ENCODE results near the gene ZFYVE1. TPM values are rescaled to one million over a fixed set of nuclear protein-coding genes. Genes with fewer than 3 reads are reported as not detected.

ZFYVE1 gene, protein sequence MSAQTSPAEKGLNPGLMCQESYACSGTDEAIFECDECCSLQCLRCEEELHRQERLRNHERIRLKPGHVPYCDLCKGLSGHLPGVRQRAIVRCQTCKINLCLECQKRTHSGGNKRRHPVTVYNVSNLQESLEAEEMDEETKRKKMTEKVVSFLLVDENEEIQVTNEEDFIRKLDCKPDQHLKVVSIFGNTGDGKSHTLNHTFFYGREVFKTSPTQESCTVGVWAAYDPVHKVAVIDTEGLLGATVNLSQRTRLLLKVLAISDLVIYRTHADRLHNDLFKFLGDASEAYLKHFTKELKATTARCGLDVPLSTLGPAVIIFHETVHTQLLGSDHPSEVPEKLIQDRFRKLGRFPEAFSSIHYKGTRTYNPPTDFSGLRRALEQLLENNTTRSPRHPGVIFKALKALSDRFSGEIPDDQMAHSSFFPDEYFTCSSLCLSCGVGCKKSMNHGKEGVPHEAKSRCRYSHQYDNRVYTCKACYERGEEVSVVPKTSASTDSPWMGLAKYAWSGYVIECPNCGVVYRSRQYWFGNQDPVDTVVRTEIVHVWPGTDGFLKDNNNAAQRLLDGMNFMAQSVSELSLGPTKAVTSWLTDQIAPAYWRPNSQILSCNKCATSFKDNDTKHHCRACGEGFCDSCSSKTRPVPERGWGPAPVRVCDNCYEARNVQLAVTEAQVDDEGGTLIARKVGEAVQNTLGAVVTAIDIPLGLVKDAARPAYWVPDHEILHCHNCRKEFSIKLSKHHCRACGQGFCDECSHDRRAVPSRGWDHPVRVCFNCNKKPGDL
- 8.4 to 10.5 TPM (median 9.3 TPM) in 5 replicates for total RNA-seq (2022; extraction: Qiagen RNA extraction)

DNA sequence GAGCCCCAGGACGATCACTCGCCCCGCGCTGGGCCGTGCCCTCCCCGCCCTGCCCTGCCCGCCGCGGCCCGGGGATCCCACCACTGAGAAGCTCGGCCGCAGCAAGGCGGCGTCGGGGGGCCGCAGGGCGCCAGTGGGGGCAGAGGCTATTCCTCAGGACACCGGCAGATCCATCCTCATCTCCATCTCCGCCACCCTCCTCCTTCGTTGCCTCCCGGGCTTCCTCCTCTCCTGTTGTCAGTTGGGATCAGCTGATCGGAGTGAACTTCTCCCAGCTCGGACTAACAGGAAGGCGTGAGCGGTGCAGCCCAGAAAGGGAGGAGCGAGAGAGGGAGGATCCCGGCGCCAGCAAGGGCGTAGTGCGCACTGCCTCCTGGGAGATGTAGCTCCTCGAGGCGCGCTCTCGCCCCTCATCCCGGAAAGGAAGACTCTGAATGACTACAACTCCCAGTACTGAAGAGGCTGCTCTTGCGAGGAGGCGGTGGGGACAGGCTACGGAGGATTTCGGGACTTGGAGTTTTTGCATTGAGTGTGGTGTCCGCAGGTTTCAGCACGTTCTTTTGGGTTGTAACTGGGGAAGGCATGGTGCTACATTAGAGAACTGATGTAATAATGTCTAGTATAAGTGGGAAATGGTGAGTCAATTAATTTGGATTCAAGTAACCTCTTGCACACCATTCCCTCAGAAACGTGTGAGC is at the start of gene ZFYVE1:
ZFYVE1 (minus strand) TSS at position 262 of the 698 bp plus-strand sequence. CDS start 2,598 bp downstream, outside the sequence.

DNA sequence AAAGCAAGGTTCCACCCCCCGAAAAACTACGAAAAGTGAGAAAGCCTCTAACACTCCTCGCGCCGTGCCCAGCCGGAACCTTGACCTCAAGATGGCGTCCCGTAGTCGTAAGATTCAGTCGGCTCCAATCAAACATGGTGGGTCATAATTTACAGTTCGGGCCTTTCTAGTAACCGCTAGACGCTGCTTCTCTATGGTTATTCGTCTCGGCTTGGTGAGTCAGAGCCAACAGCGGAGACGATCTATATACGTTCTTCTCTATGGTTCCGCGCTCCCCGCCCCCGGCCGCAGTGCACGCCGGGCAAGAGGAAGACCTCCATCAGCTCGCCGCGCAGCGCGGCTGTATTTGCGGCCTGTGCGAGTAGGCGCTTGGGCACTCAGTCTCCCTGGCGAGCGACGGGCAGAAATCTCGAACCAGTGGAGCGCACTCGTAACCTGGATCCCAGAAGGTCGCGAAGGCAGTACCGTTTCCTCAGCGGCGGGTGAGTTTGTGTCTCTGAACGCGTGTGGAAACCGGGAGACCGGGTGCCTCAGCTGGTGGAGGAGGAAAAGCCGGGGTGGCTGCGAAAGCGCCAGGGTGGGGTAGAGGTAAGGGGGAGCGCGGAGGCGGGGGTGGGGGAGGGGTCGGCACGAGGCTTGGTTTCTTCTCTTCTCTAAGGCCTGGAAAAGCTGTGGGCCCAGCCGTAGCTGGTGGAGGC is 31.5 kb upstream of the ZFYVE1 start, which contains the start of gene RBM25:
RBM25 (plus strand) TSS at position 311 of the 698 bp plus-strand sequence. CDS start 13,108 bp downstream, outside the sequence.

DNA sequence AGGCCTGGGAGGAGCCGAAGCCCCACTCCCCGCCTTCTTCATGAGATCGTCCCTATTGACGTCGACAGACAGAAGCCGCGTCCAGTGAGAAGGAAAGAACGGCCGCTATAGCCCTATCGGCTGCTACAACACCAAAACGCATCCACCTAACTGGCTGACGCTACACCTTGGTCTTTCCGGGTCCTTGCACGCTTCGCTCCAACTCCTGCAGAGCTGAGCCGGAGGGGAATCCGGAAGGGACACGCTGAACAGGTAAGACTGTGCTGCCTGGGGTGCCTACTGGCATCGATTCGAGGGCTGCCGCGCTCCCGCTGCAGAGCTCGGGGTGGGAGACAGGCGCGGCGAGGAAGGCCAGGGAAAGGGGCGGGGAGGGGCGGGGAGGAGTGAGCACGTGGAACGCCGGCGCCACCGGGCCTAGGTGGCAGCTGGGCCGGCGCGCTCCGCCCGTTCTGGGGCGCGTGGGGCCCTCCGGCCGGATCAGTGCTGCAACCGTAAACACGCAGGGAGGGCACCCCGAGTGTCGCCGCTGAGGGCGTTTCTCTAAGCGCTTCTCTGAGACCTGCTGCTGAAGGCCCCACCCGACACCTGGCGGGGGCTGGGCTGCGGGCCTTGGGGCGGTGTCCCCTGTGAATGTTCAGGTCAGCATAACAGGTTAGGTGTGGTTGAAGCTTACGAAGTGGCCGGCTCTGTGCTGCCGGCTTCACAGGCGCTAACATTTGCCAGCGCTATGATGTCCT is 100.4 kb downstream of the ZFYVE1 start, which contains the start of gene DCAF4:
DCAF4 (plus strand) TSS at position 173 of the 737 bp plus-strand sequence. CDS start 11,515 bp downstream, outside the sequence.

Other genes with a start within 250 kb of the ZFYVE1 start
- 0.11 to 0.22 TPM (median 0.13 TPM) in 5 replicates for gene DPF3, start 133.0 kb downstream of the ZFYVE1 start, total RNA-seq (2022; extraction: Qiagen RNA extraction)
- 23.7 to 28.8 TPM (median 26.4 TPM) in 5 replicates for gene DCAF4, start 100.6 kb downstream of the ZFYVE1 start, total RNA-seq (2022; extraction: Qiagen RNA extraction)
- gene RBM25, start 31.4 kb upstream of the ZFYVE1 start, total RNA-seq (2022; extraction: Qiagen RNA extraction) = 49.4 to 68.2 TPM (median 56.0 TPM) in 5 replicates
- gene PSEN1, start 109.4 kb upstream of the ZFYVE1 start, total RNA-seq (2022; extraction: Qiagen RNA extraction) = 57.5 to 75.7 TPM (median 59.8 TPM) in 5 replicates
- 6.2 to 9.2 TPM (median 8.8 TPM) in 5 replicates for gene PAPLN, start 210.4 kb upstream of the ZFYVE1 start, total RNA-seq (2022; extraction: Qiagen RNA extraction)

Data from A549 treated with CORT108297 at 1 μM for 4 hours (cell line).